Measurements from ENCODE around the gene PTTG1IP. TPM values are rescaled to one million over a fixed set of nuclear protein-coding genes. Genes with fewer than 3 reads are reported as not detected.

The PTTG1IP gene
- total and polyA plus RNA-seq, 10 of the 15 experiments (the other 5 are each of a cell fraction or from before 2014, with no cell fraction given) = 2.4 to 56.4 (median 44.4) TPM

DNA sequence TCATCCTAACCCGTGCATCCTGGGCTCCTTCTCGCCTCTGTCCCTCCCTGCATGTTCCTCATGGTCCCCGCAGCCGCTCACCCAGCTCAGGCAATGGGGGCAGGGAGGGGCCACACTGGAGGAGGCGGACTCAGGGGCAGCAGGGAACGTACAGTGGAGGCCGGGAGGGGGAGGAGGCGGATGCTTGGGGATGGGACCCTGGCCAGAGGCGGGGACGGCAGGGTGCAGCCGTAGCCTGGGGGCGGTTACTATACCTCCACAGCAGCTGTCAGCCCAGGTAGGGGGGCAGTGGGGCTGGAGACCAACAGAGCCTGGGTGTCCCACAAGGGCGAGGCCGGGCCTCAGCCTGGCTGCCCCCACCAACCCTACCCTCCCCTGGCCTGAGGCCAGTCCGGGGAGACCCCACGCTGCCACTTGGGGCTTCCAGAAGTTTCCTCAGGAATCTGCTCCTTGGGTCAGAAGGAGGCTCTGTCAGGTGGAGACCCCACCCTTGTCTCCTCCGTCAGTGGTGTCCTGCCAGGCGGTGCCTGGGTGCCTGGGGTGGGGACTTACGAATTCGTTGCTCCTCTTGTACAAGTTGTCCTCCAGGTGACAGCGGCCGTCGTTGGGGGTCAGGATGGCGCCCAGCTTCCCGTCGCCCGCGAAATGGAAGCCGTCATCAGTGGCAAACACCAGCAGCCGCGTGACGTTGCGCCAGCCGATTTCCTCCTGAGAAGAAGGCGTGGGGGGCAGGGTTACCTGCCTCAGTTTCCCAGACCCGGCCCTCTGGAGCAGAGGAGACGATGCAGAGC, 26.5 kb upstream of the PTTG1IP start:
- ATAC-seq = no peak
- intact Hi-C loops (cut with micrococcal nuclease; ENCODE audit: unreplicated experiment) (no loop called here), in situ Hi-C loops (cut with MboI) (no loop called here)
- TF ChIP-seq FOS (IDR thresholded peaks at IDR 0.05; ENCODE audit: borderline replicate concordance, extremely low read depth, insufficient read length) = no peak
- Histone ChIP-seq H2AFZ (ENCODE audit: control insufficient read depth, low read depth, low read length) (no peak overlapping the region), H3K27ac (ENCODE audit: control insufficient read depth, insufficient read depth) (no peak overlapping the region), H4K20me1 (ENCODE audit: control insufficient read depth, insufficient read depth) (no peaks in the 10 kb centered on the region), H3K4me2 (ENCODE audit: control insufficient read depth, insufficient read depth) (no peak overlapping the region), H3K36me3 (ENCODE audit: control insufficient read depth in 2 of 2, insufficient read depth in 2 of 2, low read length in 1 of 2) (peaks cover 16 to 59% of the 10 kb centered on the region in 2 experiments), H3K9ac (ENCODE audit: control insufficient read depth, insufficient read depth, low read length) (no peak overlapping the region), H3K9me3 (replicated peaks; ENCODE audit: control insufficient read depth, insufficient read depth, low read length) (no peaks in the 10 kb centered on the region), H3K27me3 (replicated peaks in 1 of 2; ENCODE audit: control insufficient read depth in 2 of 2, insufficient read depth in 2 of 2, low read length in 1 of 2) (no peaks in the 10 kb centered on the region), H3K4me1 (ENCODE audit: control insufficient read depth, insufficient read depth, low read length) (no peaks in the 10 kb centered on the region), H3K79me2 (ENCODE audit: control insufficient read depth, insufficient read depth, low read length) (no peaks in the 10 kb centered on the region), H3K4me3 (no peak overlapping the region)
- ChIA-PET RAD21 (ENCODE audit: unreplicated experiment) (no interaction called here), SMC1A (ENCODE audit: uncharacterized antibody, unreplicated experiment) (no interaction called here), POLR2A (no interaction called here), CTCF (no interaction called here)
- FAIRE-seq = no peak
- no peak for DNase-seq (ENCODE audit: low read depth, low spot score)
- no TSS peak for BruUV-seq (replicated peaks)
- WGBS (ENCODE audit: insufficient coverage, insufficient replicate concordance, low lambda C conversion rate, missing lambda C conversion rate) = 95% methylated on average over 35 of the region's 37 CpGs

DNA sequence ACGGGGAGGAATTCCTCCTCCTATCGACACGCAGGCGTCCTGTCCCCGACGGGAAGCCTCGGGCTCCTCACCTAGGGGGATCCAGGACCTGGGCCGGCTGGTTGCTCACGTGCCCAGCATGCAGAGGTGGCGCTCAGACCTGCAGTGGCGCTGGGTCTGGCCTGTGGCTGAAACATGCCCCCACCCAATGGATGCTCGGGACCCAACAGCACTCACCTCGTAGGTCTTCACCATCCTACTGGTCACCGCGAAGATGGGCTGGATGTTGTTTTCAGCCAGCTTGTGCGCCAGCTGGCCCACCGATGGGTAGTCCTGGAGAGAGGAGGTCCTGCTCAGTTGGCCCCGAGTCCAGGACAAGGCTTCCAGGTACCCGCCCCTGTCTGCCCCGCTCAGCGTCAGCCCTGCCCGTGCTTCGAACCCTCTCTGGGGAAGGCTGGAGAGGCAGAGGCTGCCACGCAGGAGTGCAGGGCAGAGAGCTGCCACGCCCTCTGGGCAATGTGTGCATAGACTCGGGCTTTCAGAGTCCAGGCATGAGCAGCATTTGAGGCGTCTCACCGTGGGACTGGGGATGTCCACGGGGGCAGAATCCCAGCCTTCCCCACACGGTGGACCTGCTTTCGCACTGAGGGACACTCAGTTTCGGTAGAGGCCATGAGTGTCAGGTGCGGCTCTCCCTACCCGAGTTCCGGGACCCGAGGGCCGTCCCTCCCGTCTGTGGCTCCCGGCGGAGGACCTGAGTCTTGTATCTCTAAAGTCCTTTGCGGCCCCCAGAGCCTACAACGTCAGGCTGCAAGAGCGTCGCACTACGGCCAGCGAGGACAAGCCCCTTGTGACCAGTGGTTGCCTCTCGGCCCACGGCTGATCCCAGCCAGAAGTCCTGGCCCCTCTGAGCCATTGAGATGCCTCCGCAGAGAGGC, 25.6 kb upstream of the PTTG1IP start:
- RAD21 ChIA-PET (ENCODE audit: unreplicated experiment) = interaction anchor here (1.5 kb wide), 1 partner anchor 9 kb away, joined by 4 read pairs; no protein-coding TSS in a partner anchor
- Histone ChIP-seq H3K4me1 (ENCODE audit: control insufficient read depth, insufficient read depth, low read length) (no peaks in the 10 kb centered on the region), H3K4me2 (ENCODE audit: control insufficient read depth, insufficient read depth) (no peak overlapping the region), H3K79me2 (ENCODE audit: control insufficient read depth, insufficient read depth, low read length) (no peaks in the 10 kb centered on the region), H3K9ac (ENCODE audit: control insufficient read depth, insufficient read depth, low read length) (no peak overlapping the region), H2AFZ (ENCODE audit: control insufficient read depth, low read depth, low read length) (no peak overlapping the region), H3K4me3 (no peak overlapping the region), H4K20me1 (ENCODE audit: control insufficient read depth, insufficient read depth) (no peaks in the 10 kb centered on the region), H3K27me3 (replicated peaks in 1 of 2; ENCODE audit: control insufficient read depth in 2 of 2, insufficient read depth in 2 of 2, low read length in 1 of 2) (no peaks in the 10 kb centered on the region), H3K36me3 (ENCODE audit: control insufficient read depth in 2 of 2, insufficient read depth in 2 of 2, low read length in 1 of 2) (peaks cover 18 to 56% of the 10 kb centered on the region in 2 experiments), H3K9me3 (replicated peaks; ENCODE audit: control insufficient read depth, insufficient read depth, low read length) (no peaks in the 10 kb centered on the region), H3K27ac (ENCODE audit: control insufficient read depth, insufficient read depth) (no peak overlapping the region)
- 94% methylated on average over 41 of the region's 49 CpGs for WGBS (ENCODE audit: insufficient coverage, insufficient replicate concordance, low lambda C conversion rate, missing lambda C conversion rate)
- SMC1A ChIA-PET (ENCODE audit: uncharacterized antibody, unreplicated experiment) = no interaction called here
- in situ Hi-C loops (cut with MboI) = no loop called here
- DNase-seq (ENCODE audit: low read depth, low spot score) (no peak), FAIRE-seq (no peak), ATAC-seq (no peak)
- CTCF ChIA-PET = interaction anchor here (1.3 kb wide), 1 partner anchor 34 kb away, joined by 4 read pairs; no protein-coding TSS in a partner anchor
- intact Hi-C loops (cut with micrococcal nuclease; ENCODE audit: unreplicated experiment) = no loop called here
- POLR2A ChIA-PET = no interaction called here
- no TSS peak for BruUV-seq (replicated peaks)
- TF ChIP-seq HDAC6 (IDR thresholded peaks at IDR 0.05; ENCODE audit: unreplicated experiment) (no peak), HDAC2 (IDR thresholded peaks at IDR 0.05) (no peak), SP1 (IDR thresholded peaks at IDR 0.05; ENCODE audit: low read depth, low read length) (no peak), NFYA (IDR thresholded peaks at IDR 0.05; ENCODE audit: borderline replicate concordance, low read depth, low read length) (no peak), PAX8 (IDR thresholded peaks at IDR 0.05) (no peak), E2F8 (IDR thresholded peaks at IDR 0.05; ENCODE audit: low read depth, partially characterized antibody) (no peak), PBX3 (IDR thresholded peaks at IDR 0.05; ENCODE audit: insufficient replicate concordance, low read depth, low read length) (no peak), ZNF274 (IDR thresholded peaks at IDR 0.05; ENCODE audit: insufficient read depth, insufficient read length) (no peak), CBFB (IDR thresholded peaks at IDR 0.05; ENCODE audit: low read depth) (no peak), GABPA (IDR thresholded peaks at IDR 0.05; ENCODE audit: low read depth) (no peak)
